Neutrophil (primary cell): ENCODE results near the gene EFCAB8.
"Not testable (repeated sequence)": the region's sequence is repeated elsewhere in the genome, so short reads cannot be mapped to it uniquely, and the experiment has no call there.

ENCODE experiments used
- H3K27ac ChIP-seq: fragments of 200-600 bp; sonication (generic); 2 replicates; pipeline ENCODE4 v1.5.1; 2016; ENCODE audit warnings: mild to moderate bottlenecking, moderate library complexity
- H3K27me3 ChIP-seq: fragments of 200-600 bp; sonication (generic); 2 replicates; pipeline ENCODE4 v1.6.0; 2016; ENCODE audit warnings: mild to moderate bottlenecking
- H3K36me3 ChIP-seq: fragments of 200-600 bp; sonication (generic); 2 replicates; pipeline ENCODE4 v1.5.1; 2017
- H3K4me1 ChIP-seq, 2 experiments: fragments of 200-600 bp in 1 of 2; sonication (generic) in 1 of 2; 1 replicate in 1 of 2; 2 replicates in 1 of 2; pipeline versions ENCODE4 v1.5.1 to v1.6.1; 2013 to 2016; ENCODE audit warnings: low read depth in 1 of 2, low read length in 1 of 2, mild to moderate bottlenecking in 1 of 2, moderate library complexity in 1 of 2; ENCODE audit not compliant: control insufficient read depth in 1 of 2, insufficient read depth in 1 of 2
- H3K4me3 ChIP-seq, 2 experiments: fragments of 200-600 bp in 1 of 2; sonication (generic) in 1 of 2; 1 replicate in 1 of 2; 2 replicates in 1 of 2; pipeline ENCODE4 v1.5.1; 2013 to 2016; ENCODE audit warnings: low read depth in 1 of 2, low read length in 1 of 2, mild to moderate bottlenecking in 1 of 2, moderate library complexity in 1 of 2
- H3K9me3 ChIP-seq: fragments of 200-600 bp; sonication (generic); 2 replicates; pipeline ENCODE4 v1.5.1; 2016
- TF ChIP-seq, protein P1 (sequence below): fragments of 200-600 bp; sonication (generic); IDR thresholded peaks from 2 replicates; pipeline ENCODE4 v1.5.1; 2016; ENCODE audit warnings: antibody characterized with exemption

The EFCAB8 gene

DNA sequence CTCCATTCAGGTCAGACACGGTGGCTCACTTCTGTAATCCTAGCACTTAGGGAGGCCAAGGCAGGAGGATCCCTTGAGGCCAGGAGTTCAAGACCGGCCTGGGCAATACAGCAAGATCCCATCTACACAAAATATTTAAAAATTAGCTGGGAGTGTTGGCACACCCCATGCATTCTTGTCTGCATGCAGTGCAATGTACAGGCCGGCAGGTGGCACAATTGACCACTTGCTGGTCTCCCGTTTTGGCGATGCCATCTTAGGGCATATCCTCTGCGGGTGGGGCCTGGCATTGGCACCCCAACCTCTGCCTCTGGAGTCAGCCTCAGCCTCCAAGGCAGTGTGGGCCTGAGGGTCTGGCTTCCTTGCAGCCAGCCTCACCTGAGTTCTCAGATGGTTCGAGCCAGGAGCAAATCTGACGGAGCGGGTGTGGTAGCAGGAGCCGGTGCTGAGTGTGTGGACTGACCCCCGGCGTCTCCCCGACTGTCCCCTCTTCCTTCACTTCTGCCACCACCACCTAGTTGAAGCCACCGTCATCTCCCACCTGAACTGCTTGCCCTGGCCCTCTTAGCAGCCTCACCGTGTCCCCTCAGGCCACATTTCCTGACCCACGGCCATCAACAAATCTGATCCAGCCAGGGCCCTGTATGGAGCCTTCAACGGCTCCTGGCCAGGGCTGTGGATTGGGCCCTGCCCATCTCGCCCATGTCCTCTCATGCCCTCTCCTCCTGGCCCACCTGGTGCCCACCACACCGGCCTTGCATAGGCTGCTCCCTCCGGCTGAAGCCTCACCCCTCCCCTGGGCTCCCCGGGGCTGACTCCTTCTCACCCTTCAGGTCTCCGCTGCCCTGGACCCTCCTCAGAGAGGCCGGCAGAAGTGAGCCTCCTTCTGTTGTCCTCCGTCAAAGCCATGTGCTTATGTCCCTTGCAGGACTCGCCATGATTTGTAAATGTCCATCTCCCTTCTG, 44.0 kb downstream of the EFCAB8 start:
- Histone ChIP-seq H3K36me3 (no peaks in the 10 kb centered on the region), H3K27me3 (no peaks in the 10 kb centered on the region), H3K27ac (no peak overlapping the region), H3K9me3 (no peaks in the 10 kb centered on the region), H3K4me1 (no peaks in the 10 kb centered on the region), H3K4me3 (no peak overlapping the region)
- TF ChIP-seq, protein P1, sequence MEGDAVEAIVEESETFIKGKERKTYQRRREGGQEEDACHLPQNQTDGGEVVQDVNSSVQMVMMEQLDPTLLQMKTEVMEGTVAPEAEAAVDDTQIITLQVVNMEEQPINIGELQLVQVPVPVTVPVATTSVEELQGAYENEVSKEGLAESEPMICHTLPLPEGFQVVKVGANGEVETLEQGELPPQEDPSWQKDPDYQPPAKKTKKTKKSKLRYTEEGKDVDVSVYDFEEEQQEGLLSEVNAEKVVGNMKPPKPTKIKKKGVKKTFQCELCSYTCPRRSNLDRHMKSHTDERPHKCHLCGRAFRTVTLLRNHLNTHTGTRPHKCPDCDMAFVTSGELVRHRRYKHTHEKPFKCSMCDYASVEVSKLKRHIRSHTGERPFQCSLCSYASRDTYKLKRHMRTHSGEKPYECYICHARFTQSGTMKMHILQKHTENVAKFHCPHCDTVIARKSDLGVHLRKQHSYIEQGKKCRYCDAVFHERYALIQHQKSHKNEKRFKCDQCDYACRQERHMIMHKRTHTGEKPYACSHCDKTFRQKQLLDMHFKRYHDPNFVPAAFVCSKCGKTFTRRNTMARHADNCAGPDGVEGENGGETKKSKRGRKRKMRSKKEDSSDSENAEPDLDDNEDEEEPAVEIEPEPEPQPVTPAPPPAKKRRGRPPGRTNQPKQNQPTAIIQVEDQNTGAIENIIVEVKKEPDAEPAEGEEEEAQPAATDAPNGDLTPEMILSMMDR: peak; percentile 41

DNA sequence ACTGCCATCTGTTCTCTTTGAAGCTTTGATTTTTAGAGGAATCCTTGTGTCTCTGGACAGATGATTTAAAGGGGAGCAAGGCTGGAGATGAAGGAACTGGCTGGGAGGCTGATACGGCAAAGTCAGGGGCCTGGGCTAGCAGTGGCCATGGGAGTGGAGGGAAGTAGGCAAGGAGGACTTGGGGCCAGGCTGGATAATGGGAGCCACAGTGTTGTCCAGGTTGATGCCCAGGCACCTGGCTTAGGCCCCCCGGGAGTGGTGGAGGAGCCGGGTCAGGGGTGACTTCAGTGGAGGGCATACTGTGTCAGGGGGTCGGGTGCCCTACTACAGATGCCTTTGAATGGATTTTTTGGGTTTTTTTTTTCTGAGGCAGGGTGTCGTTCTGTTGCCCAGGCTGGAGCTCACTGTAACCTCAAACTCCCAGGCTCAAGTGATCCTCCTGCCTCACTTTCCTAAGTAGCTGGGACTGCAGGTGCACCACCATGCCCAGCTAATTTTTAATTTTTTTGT, 45.0 kb downstream of the EFCAB8 start:
- Histone ChIP-seq H3K9me3 (no peaks in the 10 kb centered on the region), H3K4me3 (no peak overlapping the region), H3K36me3 (no peaks in the 10 kb centered on the region), H3K27me3 (no peaks in the 10 kb centered on the region), H3K27ac (no peak overlapping the region), H3K4me1 (no peaks in the 10 kb centered on the region)
- TF ChIP-seq, protein P1: no peak

DNA sequence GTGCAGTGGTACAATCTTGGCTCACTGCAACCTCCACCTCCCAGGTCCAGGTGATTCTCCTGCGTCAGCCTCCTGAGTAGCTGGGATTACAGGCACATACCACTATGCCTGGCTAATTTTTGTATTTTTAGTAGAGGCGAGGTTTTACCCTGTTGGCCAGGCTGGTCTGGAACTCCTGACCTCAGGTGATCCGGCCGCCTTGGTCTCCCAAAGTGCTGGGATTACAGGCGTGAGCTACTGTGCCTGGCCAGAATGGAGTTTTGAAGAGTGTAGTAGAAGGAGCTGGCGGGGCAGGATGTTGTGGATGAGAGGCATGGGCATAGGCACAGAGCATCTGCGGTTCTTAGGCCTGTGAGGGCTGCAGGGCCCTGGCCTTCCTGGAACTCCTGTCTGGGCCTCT, 46.0 kb downstream of the EFCAB8 start:
- not testable (repeated sequence) for H3K4me1 ChIP-seq, H3K27me3 ChIP-seq, H3K9me3 ChIP-seq

DNA sequence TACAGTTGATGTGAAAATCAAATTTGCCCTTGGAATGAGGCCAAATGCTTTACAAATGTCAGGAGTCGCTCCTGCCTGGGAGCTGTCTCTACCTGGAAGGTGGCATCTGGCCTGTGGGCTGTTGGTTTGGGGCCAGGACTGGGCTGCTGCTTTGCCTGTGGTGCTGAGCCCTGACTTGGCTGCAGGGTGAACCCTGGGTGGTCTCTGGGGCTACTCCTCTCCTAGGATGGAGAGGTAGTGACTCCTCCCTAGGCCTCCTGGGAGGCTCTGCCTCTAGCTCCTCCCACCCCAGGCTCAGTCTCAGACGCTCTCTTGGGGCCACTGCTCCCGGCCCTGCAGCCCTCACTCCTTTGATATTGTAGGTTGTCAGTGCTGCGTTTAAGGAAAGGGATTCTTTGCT, 47.5 kb downstream of the EFCAB8 start:
- TF ChIP-seq, protein P1: no peak

More for the DNA sequence above, 46.0 kb downstream of the EFCAB8 start:
- H3K4me3 ChIP-seq, H3K27ac ChIP-seq, H3K36me3 ChIP-seq: not testable (repeated sequence)

DNA sequence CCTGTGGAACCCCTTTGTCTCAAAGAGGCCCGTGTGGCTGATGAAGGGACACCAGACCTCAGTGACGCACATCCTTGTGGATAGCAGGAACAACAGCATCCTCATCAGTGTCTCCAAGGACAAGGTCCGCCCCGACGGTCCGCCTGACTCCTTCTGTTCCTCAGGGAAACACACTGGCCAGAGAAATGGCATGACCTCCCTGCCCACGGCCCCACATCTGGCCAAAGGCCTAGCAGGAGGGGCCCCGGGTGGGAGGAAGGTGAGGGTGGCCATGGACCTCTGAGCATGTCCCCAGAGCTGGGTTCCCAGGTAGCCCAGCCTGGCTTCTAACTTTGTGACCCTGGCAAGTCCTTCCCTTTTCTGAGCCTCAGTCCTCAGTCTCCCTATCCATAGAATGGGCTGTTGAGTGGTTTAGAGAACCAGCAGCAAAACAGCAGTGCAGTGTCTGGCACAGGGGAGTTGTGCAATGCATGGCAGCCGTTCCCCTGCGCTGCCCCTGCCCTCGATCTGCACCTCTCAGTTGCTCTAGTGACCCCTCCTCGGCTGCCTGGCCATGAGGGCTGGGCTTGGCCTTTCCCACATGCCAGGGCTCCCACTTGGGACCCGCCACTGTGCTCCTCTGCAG, 48.3 kb downstream of the EFCAB8 start:
- Histone ChIP-seq H3K4me1 (no peaks in the 10 kb centered on the region), H3K27me3 (no peaks in the 10 kb centered on the region), H3K4me3 (no peak overlapping the region), H3K36me3 (no peaks in the 10 kb centered on the region), H3K27ac (no peak overlapping the region), H3K9me3 (no peaks in the 10 kb centered on the region)
- TF ChIP-seq, protein P1: no peak

More for the DNA sequence above, 47.5 kb downstream of the EFCAB8 start:
- Histone ChIP-seq H3K36me3 (no peaks in the 10 kb centered on the region), H3K27ac (no peak overlapping the region), H3K4me3 (no peak overlapping the region), H3K4me1 (no peaks in the 10 kb centered on the region), H3K9me3 (no peaks in the 10 kb centered on the region), H3K27me3 (no peaks in the 10 kb centered on the region)

DNA sequence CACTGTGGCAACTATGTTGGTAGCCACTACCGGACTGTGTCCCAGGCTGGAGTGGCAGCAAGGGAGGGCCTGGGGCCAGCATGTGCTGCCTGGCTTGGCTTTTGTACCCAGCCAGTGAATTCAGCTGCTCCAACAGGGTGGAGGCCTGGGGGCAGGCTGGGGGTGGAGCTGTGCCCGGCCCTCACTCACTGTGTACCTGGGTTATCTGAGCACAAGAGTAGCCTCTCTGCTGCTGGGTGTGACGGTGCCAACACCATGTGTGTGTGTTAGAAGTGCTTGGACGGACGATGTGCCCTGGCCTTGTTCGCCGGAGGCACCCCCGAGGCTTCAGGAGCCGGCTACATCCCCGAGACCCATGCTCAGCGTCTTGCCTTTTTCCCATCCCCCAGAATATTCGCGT, 49.2 kb downstream of the EFCAB8 start:
- Histone ChIP-seq H3K4me1 (no peaks in the 10 kb centered on the region), H3K4me3 (no peak overlapping the region), H3K9me3 (no peaks in the 10 kb centered on the region), H3K36me3 (no peaks in the 10 kb centered on the region), H3K27ac (no peak overlapping the region), H3K27me3 (no peaks in the 10 kb centered on the region)
- TF ChIP-seq, protein P1: no peak
